HG03520 (cell line): ENCODE data around the gene C6orf141.
A peak's percentile ranks its signal among the peaks of the same experiment; 100 is the strongest.

Experiments
- ATAC-seq: cut with Tn5 transposase; IDR thresholded peaks from one replicate; pipeline ENCODE4 v1.9.1; 2021; ENCODE audit warnings: mild to moderate bottlenecking, moderate library complexity; ENCODE audit not compliant: unreplicated experiment

The C6orf141 gene

GRCh38 chr6:49550492-49551077, at the start of gene C6orf141:
Gene C6orf141, plus strand, starts transcription at chr6:49550668. Its CDS starts 125 bp downstream, at chr6:49550793.
- ATAC-seq, result no peak

GRCh38 chr6:49504666-49505065, 45.8 kb upstream of the C6orf141 start:
- ATAC-seq, result no peak

DNA sequence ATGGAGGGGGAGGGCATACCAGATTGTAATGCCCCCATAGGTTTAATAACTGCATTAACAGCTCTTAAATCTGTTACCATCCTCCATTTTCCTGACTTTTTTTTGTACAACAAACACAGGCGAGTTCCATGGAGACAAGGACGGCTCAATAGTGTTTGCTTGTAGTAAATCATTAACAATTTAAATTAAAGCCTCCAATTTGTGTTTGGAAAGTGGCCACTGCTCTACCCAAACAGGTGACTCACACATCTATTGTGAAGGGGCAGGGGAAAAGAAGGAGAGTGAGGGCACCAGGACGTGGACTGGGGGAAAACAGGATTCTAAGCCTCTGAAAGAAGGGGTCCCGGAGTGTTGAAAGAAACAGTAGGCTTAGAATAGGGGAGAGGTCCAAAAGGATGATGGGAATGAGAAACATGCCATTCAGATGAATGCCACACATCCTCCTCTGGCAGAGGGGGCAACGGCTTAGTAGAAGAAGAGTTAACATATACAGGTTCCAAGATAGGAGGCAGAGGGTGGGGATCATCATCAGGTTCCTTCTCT, 43.8 kb upstream of the C6orf141 start:
- no peak for ATAC-seq

GRCh38 chr6:49509342-49509741, 41.1 kb upstream of the C6orf141 start:
- no peak for ATAC-seq

GRCh38 chr6:49513153-49513989, 37.1 kb upstream of the C6orf141 start:
- ATAC-seq, result no peak

DNA sequence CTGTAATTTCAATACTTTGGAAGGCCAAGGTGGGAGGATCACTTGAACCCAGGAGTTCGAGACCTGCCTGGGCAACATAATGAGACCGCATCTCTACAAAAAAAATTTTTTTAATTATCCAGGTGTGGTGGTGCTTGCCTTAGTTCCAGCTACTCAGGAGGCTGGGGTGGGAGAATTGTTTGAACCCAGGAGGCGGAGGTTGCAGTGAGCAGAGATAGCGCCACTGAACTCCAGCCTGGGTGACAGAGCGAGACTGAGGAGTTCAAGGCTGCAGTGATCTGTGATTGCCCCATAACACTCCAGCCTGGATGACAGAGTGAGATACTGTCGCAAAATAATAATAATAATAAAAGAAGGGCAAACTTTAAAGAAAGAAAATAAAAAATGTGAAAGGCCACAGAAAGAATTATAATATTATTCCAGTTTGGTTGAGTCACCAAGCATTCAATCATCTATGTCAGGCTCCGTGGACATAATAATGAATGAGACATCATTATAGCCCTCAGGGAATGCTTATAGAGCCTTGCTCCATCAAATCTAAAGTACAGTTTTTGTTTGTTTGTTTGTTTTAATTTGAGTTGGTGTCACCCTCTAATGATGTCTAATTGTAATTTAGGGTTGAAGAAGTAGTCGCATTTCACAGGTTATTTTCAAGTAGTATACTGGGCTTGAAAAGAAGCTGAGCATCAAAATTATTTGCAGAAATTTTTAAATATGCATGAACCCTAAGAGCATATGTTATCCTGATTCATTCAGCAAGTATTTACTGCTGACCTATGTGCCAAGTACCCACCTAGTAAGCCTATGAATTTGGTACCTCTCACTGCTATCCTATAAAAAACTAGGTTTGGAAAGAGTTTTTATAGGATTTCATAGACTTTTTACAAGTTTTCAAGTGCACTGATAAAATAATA, 35.6 kb upstream of the C6orf141 start:
- ATAC-seq, result no peak

DNA sequence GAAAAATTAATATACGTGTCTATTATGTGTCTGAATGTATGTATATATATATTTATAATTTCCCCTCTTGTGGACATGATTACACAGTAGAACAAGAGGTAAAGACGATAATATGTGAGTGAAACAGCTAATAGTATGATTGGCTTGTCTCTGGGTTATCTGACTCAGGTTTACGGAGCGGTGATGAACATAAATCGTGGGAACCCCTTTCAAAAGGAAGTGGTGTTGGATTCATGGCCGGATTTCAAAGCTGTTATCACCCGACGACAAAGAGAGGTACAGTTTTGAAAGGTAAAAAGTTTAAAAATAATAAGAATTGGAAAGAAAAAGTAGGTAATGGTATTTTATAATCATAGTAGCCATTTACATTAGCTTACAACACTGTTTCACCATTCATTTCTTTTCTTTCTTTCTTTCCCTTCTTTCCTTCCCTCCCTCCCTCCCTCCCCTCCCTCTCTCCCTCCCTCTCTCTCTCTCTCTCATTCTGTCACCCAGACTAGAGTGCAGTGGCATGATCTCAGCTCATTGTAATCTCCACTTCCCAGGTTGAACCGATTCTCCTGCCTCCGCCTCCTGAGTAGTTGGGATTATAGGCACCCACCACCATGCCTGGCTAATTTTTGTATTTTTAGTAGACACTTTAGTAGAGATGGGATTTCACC, 34.9 kb upstream of the C6orf141 start:
- no peak for ATAC-seq

DNA sequence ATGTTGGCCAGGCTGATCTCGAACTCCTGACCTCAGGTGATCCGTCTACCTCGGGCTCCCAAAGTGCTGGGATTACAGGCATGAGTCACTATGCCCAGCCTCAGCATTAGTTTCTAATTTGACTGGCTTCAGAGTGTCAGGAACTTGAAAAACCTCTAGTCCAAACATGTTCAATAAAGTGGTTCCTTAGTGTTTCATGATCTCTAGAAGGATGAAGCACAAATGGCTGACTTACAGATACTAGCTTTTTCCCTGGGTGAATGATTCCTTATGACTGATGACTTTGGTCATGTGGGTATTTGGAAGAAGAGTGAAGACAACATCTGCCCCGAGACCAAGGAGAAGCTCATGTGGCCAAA, 34.3 kb upstream of the C6orf141 start:
- ATAC-seq, result no peak

DNA sequence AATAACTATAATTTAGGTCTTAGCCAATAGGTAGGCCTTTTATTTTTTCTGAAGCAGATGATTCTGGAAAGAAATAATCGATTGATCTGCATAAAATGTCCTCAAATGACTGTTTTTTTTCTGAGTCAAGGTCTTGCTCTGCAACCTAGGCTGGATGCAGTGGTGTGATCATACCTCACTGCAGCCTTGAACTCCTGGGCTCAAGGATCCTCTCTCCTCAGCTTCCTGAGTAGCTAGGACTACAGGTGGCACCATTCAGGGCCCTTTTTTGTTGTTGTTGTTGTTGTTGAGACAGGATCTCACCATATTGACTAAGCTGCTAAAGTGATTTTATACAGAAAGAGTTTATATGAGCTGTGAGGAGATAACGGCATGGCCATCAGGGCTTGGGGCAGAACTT, 32.5 kb upstream of the C6orf141 start:
- ATAC-seq, result no peak

GRCh38 chr6:49519660-49520059, 30.8 kb upstream of the C6orf141 start:
- ATAC-seq, result peak; percentile 89

- no peak for ATAC-seq
Observed at GRCh38 chr6:49522710-49523593, 27.5 kb upstream of the C6orf141 start.

DNA sequence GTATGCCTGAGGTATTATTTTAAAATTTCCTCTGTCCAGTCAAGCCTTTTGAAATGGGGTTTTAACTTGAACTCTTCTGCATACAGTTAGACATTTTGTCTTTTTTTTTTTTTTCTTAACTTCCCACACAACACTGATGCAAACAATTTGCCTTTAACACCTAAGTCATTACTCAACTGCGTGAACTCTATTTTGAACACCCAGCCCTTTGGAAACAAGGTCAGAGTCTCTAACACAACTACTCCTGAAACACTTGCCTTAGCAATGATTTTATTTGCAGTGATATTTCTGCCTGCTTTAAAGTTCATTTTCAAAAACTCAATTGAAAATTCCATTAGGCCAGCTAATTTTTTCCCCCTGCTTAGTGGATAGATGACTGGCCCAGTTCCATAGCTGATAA, 26.6 kb upstream of the C6orf141 start:
- ATAC-seq, result no peak

- ATAC-seq, result no peak
Observed at GRCh38 chr6:49524541-49524940, 25.9 kb upstream of the C6orf141 start.

GRCh38 chr6:49526598-49526997, 23.9 kb upstream of the C6orf141 start:
- ATAC-seq, result no peak

DNA sequence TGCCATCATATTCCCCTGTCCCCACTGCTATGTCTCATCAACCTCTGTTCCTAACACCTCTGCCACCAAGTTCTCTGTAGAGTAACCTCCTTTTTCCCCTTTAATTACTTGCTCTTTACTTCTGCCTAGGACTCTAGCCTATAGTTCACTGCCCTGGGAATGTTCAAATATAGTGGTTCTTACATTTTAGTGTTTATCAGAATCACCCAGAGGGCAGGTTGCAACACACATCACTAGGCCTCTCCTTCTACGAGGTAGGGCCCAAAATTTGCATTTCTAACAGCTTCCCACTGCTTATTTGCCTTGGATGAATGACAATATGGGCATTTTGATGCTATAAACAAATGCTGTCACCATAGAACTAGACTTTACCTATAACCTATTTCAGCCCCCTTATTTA, 23.1 kb upstream of the C6orf141 start:
- ATAC-seq, result no peak

DNA sequence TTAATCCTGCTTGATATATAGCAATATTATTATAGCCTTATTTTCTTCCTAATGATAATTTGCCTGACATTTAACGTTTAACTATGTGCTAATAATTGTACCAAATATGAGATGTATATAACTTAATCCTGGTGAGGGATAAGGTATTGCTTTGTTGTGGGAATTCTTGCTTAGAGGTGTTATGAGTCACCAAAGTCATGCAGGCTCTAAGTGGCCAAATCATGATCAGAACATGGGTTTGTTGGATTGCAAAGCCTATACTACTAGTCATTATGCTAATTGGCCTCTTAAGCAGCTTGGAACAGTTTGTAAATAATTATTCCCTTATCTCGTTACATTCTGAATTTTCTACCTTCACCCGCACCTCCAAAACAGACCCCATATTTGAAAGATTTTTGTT, 21.9 kb upstream of the C6orf141 start:
- ATAC-seq, result no peak

DNA sequence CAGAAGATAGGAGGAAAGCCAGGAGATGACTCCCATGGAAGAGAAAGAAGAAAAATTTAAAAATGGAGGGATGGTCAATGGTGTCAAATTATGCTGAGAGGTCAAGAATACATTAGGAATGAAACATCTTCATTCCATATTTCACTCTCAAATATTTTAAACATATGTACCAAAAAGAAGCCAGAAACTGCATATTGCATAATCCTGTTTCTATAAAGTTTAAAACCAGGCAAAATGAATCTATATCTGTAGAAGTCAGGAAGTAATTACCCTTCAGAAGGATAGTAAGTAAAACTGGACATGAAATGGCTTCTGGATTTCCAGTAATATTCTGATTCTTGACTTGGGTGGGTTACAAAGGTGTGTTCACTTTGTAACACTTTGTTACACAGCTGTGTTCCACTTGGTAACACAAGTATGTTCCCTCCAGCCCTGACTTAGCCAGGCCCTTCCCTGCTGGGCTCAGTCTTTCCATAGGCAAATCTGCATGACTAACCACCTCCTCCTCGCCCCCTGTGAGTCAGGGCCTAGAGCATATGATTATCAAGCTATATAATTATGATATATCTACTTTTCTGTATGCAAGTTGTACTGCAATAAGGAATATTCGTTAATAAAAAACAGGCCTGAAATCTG, 20.2 kb upstream of the C6orf141 start:
- no peak for ATAC-seq

DNA sequence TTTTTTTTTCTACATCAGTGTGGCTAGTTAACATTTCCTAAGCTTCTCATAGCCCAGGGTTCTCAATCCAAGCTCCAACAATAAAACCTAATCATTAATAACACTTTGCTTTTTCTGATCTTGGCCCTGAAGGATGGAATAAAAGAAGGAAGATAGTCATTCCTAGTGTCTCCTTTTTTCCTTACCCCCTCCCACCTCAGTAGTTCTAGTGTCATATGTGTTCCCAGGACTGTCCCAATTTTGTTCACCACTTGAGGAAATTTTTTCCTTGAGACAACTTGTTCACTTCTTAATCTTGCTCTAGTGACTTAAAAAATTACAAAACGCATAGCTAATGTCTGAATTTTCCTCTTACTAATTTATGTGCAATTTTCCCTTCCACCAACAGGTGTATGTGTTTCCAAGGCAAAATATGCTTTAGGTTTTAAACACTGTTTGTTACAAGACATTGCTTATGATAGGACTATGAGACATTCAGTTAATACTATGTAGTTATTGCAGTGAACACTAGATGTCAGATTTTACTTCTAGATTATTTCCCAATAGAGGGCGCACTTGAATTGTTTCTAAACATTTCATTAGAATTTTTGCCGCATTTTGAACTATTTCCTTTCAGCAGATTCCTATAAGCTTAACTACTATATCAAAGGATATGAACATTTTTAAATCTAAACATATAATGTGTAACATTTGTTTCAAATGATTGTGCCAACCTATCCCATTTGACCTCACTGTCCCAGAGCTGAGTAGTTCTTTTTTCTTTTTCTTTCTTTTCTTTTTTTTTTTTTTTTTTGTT, 18.5 kb upstream of the C6orf141 start:
- ATAC-seq, result peak; percentile 96

DNA sequence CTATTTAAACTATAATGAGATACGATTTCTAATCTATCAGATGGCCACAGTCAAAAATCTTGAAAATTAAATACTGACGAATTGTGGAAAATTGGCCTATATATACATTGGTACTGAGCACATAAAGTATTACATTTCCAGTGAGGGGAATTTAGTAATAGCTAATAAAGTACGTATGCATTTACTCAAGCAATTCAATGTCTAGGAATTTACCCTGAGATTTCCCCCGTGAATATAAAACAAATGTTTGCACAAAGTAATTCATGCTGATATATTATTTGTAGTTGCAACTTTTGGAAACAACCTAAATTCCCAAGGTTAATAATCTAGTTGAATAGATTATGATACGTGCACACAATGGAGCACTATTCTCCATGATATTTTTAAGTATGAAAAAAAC, 14.7 kb upstream of the C6orf141 start:
- no peak for ATAC-seq
